ENCODE results near the gene ZNF627. TPM values are rescaled to one million over a fixed set of nuclear protein-coding genes. Genes with fewer than 3 reads are reported as not detected.

The ZNF627 gene
- total and polyA plus RNA-seq, 2 of the 8 experiments (the other 6 are each of a cell fraction or from before 2014, with no cell fraction given): 7.2 to 13.7 TPM

DNA sequence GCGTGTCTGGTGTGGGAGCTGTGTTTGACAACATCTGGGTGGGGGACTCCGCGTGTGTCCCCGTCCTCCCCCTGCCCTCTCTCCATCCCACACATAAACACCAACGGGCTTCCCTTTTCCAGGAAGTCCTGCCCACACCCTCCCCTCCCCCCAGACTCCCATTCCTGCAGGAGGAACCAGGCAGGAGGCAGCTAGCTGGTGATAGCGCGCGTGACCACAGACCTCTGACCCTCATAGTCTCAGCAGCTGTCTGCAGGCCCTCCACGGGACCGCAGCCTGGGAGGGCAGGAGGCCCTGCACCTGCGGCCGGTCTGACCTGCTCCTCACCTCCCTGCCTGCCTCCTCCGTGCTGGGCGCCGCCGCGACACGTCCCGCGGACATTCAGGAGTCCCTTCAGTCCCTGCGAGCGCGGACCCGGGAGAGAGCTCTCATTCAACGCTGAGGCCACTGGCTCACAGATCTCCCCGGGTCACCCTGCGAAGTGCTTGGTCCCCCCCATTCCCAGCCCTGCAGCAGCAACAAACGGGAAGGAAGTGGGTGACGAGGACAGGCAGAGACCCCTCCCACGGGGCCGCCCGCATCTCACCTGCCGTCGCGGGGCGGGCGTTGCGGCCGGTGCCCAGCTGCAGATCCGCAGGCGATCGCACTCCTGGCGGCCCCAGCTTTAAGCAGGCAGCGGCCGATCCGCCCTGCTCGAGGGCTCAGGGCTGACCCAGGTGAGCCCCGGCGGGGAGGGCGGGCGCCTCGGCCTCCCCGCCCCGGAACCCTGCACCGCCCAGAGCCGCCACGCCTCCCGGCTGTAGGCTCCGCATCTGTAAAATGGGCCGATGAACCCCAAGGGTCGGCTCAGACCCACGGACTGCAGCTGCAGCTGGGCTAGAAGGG lies 18.8 kb upstream of the ZNF627 start:
- Histone ChIP-seq H3K79me2 (ENCODE audit: control insufficient read depth in 1 of 2, insufficient read depth in 2 of 2, low read length in 2 of 2) (no peaks in the 10 kb centered on the region), H4K91ac (replicated peaks; ENCODE audit: insufficient read length, low read length) (peak overlapping the region; percentile 69), H2AFZ (ENCODE audit: low read length) (peak overlapping the region; percentile 54; the same call in 1 of the 2 replicates), H2BK15ac (ENCODE audit: low read length) (no peak overlapping the region; the same call in 1 of the 2 replicates), H3K4me3 (ENCODE audit: extremely low read depth in 1 of 4, insufficient read depth in 2 of 4, low read depth in 3 of 4, low read length in 4 of 4) (peak overlapping the region; percentile 30 to 66 (median 64)), H3K4me2 (ENCODE audit: insufficient read depth in 1 of 2, low read depth in 2 of 2, low read length in 2 of 2) (peak overlapping the region; percentile 71 to 94), H3K27me3 (replicated peaks in 1 of 4; ENCODE audit: control insufficient read depth in 3 of 4, extremely low read depth in 1 of 4, insufficient read depth in 3 of 4, low read length in 3 of 4) (peaks cover 0 to 10% (median 6%) of the 10 kb centered on the region in 4 experiments; a peak in 5 of 7 replicates), H3K56ac (replicated peaks; ENCODE audit: insufficient read length, low read depth, low read length) (no peak overlapping the region), H3K9ac (replicated peaks in 1 of 4; ENCODE audit: extremely low read depth in 1 of 4, low read depth in 3 of 4, low read length in 3 of 4) (no peak overlapping the region; a peak in 2 of 7 replicates), H3K4me1 (replicated peaks in 1 of 4; ENCODE audit: control insufficient read depth in 3 of 4, insufficient read depth in 4 of 4, low read length in 3 of 4) (peaks cover 0 to 10% (median 6%) of the 10 kb centered on the region in 4 experiments; a peak in 4 of 7 replicates), H2BK12ac (ENCODE audit: low read depth, low read length) (peak overlapping the region; percentile 77; the same call in 1 of the 2 replicates), H3K4ac (replicated peaks; ENCODE audit: insufficient read length, low read depth, low read length) (no peak overlapping the region), H4K5ac (ENCODE audit: insufficient read length, low read depth, low read length) (no peak overlapping the region), H2AK5ac (ENCODE audit: low read depth, low read length) (no peak overlapping the region), H2BK120ac (replicated peaks; ENCODE audit: low read depth, low read length) (no peak overlapping the region), H2BK5ac (ENCODE audit: low read depth, low read length) (0 out of 2 replicates have a peak overlapping the region, but pooled peaks have one; percentile 28), H3K27ac (ENCODE audit: low read depth, low read length) (no peak overlapping the region), H4K8ac (ENCODE audit: extremely low read depth, insufficient read depth, low read length) (peak overlapping the region; percentile 80), H3K18ac (ENCODE audit: extremely low read depth, low read length) (peak overlapping the region; percentile 83), H3K9me3 (ENCODE audit: insufficient read depth in 2 of 2, low read depth in 1 of 2, low read length in 1 of 2) (no peaks in the 10 kb centered on the region), H3K14ac (ENCODE audit: insufficient read length) (no peak overlapping the region), H2BK20ac (ENCODE audit: low read length) (no peak overlapping the region), H3K36me3 (ENCODE audit: control insufficient read depth in 2 of 4, insufficient read depth in 4 of 4, low read length in 3 of 4) (no peaks in the 10 kb centered on the region), H3K23ac (ENCODE audit: insufficient read length) (no peak overlapping the region), H3K79me1 (ENCODE audit: low read depth, low read length) (no peaks in the 10 kb centered on the region), H3K23me2 (ENCODE audit: low read depth, low read length) (peaks cover 6% of the 10 kb centered on the region; the same call in 1 of the 2 replicates), H4K20me1 (replicated peaks in 1 of 2; ENCODE audit: control insufficient read depth in 1 of 2, insufficient read depth in 2 of 2, low read length in 2 of 2) (peaks cover 0 to 2% of the 10 kb centered on the region in 2 experiments)
- ChIA-PET POLR2A (ENCODE audit: partially characterized antibody) (interaction anchor here (0.6 to 2.2 kb wide), 7 partner anchors 9 to 27 kb away, joined by 3 to 16 read pairs (median 5); partner anchors contain the start of genes ELOF1 and ZNF627), CTCF (ENCODE audit: partially characterized antibody) (interaction anchor here (0.5 to 3.2 kb wide), 6 partner anchors 10 to 258 kb away, joined by 3 to 24 read pairs (median 4); partner anchors contain the start of gene ELOF1)
- no peak for FAIRE-seq
- peak in 1 of 2 experiments; percentile 73 for DNase-seq (ENCODE audit: low read depth in 1 of 2, low spot score in 2 of 2)
- 20% methylated on average over 49 of the region's 62 CpGs; no CpG with 5 or more reads in 1 of the 2 experiments for WGBS, 2 experiments (ENCODE audit: extremely low coverage in 1 of 2, insufficient coverage in 1 of 2, insufficient read length in 1 of 2, insufficient replicate concordance in 2 of 2, low coverage in 1 of 2, low lambda C conversion rate in 2 of 2, missing lambda C conversion rate in 1 of 2)
- TF ChIP-seq POLR2A (IDR thresholded peaks at IDR 0.05; ENCODE audit: control extremely low read depth in 1 of 2, low read depth in 2 of 2, low read length in 2 of 2) (peak in 1 of 2 experiments; percentile 36; a peak in 1 of 3 replicates), EP300 (IDR thresholded peaks at IDR 0.05; ENCODE audit: borderline replicate concordance in 1 of 2, low read depth in 2 of 2, low read length in 2 of 2) (peak in 1 of 2 experiments; percentile 71; a peak in 1 of 3 replicates), KDM4A (IDR thresholded peaks at IDR 0.05; ENCODE audit: low read depth, low read length, severe bottlenecking) (peak; percentile 59), YY1 (IDR thresholded peaks at IDR 0.05; ENCODE audit: low read depth, low read length) (no peak), SRF (IDR thresholded peaks at IDR 0.05; ENCODE audit: low read depth, low read length) (no peak), CHD1 (IDR thresholded peaks at IDR 0.05; ENCODE audit: low read depth, low read length) (no peak), EGR1 (IDR thresholded peaks at IDR 0.05; ENCODE audit: borderline replicate concordance, low read depth, low read length) (no peak), NANOG (IDR thresholded peaks at IDR 0.05; ENCODE audit: insufficient read depth, low read depth, low read length, poor library complexity, severe bottlenecking) (no peak), KDM1A (IDR thresholded peaks at IDR 0.05; ENCODE audit: borderline replicate concordance, low read length) (peak; percentile 81), CTBP2 (IDR thresholded peaks at IDR 0.05; ENCODE audit: borderline replicate concordance, insufficient read depth, insufficient read length, low read length) (no peak)
